HG03520 (cell line): ENCODE measurements around the gene CD320.

ENCODE experiments used
- ATAC-seq: cut with Tn5 transposase; IDR thresholded peaks from one replicate; pipeline ENCODE4 v1.9.1; 2021; ENCODE audit warnings: mild to moderate bottlenecking, moderate library complexity; ENCODE audit not compliant: unreplicated experiment

The CD320 gene

GRCh38 chr19:8255426-8256125 lies 52.6 kb downstream of the CD320 start:
- no peak for ATAC-seq

GRCh38 chr19:8254286-8255001 lies 53.7 kb downstream of the CD320 start:
- no peak for ATAC-seq

GRCh38 chr19:8253678-8254077 lies 54.5 kb downstream of the CD320 start:
- ATAC-seq, result no peak

GRCh38 chr19:8252922-8253589 lies 55.1 kb downstream of the CD320 start:
- ATAC-seq, result no peak
